GM12801 (cell line): ENCODE data around the gene KLHL22.

Source experiments
- CTCF ChIP-seq: IDR thresholded peaks from one replicate; pipeline ENCODE4 v1.5.1; 2011; ENCODE audit warnings: control low read depth; ENCODE audit not compliant: insufficient read length; ENCODE audit errors: extremely low read depth

The KLHL22 gene

GRCh38 chr22:20486229-20486628, 9.4 kb downstream of the KLHL22 start:
- TF ChIP-seq CTCF = no peak

- no peak for TF ChIP-seq CTCF
Measured at GRCh38 chr22:20484948-20485683, 10.5 kb downstream of the KLHL22 start.

- no peak for TF ChIP-seq CTCF
Measured at GRCh38 chr22:20483771-20484170, 11.8 kb downstream of the KLHL22 start.

- no peak for TF ChIP-seq CTCF
Measured at GRCh38 chr22:20479612-20480196, 15.9 kb downstream of the KLHL22 start.

- no peak for TF ChIP-seq CTCF
Measured at GRCh38 chr22:20475115-20475436, 20.5 kb downstream of the KLHL22 start.

- no peak for TF ChIP-seq CTCF
Measured at GRCh38 chr22:20472629-20473442, 22.8 kb downstream of the KLHL22 start.

- no peak for TF ChIP-seq CTCF
Measured at GRCh38 chr22:20471126-20471833, 24.3 kb downstream of the KLHL22 start.
